Activated CD4-positive, CD25-positive, alpha-beta regulatory T cell (primary cell): ENCODE data around the gene LRRC38.

Experiments used
- DNase-seq, 4 experiments: peaks; one replicate each; lab custom pipeline; 2025; lab: John Stamatoyannopoulos, UW

LRRC38 gene

DNA sequence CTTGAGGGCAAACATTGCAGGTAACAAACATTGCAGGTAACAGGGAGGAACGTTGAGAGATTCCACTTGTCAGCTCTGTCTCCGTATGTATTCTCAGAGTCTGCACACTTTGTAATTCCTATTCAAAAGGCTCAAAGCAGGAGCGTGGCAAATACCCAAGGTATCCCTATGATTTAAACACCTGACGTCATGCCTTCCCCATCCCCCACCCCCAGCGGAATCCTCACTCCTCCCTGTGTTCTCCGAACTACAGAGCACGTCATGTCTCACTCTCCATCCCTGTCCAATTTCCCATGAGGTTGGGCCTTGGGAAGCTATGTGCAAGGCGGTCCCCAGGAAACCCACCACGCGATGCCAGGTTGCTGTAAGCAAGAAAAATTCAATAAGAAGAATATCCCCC is 2.8 kb upstream of the LRRC38 start:
- no peak for DNase-seq

DNA sequence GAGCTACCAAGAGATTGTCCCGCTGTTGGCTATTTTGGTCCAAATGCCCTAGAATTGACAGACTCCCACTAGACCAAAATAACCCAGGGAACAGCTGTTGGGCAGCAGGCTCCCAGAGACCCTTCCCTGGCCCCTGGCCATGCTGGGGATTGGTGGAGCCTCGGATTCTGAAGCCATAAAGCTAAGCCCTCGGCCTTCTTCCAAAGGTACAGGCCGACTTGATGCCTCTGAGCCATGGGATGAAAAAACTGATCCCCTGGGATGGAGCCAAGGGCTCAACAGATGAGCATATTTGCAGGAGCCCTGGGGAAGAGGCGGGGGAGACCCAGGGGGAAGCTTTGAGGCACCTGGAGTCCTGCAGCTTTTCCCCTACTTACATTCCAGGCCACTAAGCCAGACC is 1.0 kb upstream of the LRRC38 start:
- no peak for DNase-seq

- no peak for DNase-seq
These were observed 524 bp downstream of the LRRC38 start for GRCh38 chr1:13513063-13513894.

DNA sequence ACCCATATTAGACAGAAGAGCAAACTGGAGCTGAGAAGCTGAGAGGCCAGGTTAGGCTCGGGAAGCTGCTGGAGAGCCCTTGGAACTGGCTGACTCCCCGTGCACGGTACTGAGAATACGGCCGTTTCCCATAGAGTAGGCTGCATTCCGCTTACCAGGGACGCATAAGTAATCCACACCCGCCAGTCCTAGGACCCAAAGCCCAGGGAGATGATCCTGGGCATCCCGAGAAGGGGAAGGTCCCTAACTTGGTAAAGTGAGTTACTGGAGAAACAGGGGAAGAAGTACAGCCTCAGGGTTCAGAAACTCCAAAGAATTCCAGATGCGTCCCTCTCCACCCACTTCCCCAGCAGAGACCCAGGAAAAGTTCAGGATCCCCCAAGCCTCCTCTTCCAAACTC is 1.3 kb downstream of the LRRC38 start:
- DNase-seq: no peak

- DNase-seq: no peak
These were observed 3.3 kb downstream of the LRRC38 start for GRCh38 chr1:13510499-13510898.

DNA sequence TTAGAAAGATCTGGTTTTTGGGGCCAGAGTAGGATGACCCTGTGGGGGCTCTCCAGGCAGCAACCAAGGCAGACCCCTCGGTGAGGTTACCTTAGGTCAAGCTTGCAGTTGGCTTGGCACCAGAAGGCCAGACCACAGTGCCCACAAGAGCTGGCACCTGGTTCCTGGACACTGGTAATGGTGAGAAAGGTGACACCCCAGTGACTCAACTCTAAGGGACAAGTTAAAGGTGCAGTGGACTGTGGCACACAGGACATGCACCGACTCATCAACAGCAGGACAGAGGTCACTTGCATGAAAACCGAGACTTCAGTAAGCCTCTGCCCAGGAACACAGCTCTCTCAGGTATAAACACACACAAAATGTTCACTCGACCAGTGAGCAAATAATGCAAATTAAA is 6.7 kb downstream of the LRRC38 start:
- no peak for DNase-seq

GRCh38 chr1:13505020-13505419 is 8.8 kb downstream of the LRRC38 start:
- DNase-seq: no peak

- DNase-seq: no peak
These were observed 13.0 kb downstream of the LRRC38 start for GRCh38 chr1:13500806-13501205.

DNA sequence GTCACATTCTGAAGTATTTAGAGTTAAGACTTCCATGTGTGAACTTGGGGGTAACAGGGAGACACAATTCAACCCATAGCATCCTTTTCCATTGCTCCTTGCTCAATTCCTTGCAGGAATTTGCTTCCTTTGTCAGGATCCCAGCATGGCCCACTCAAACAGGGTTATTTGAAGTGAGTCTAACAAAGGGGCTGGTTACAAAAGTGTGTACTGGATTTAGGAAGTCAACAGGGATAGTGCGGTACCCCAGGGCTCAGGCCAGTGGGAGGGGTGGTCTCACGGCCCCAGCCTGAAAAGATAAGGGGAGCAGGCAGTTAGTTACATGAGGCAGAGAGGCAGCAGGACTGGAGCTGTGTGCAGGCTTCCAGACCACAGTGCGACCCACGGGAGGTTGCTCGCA is 14.4 kb downstream of the LRRC38 start:
- no peak for DNase-seq

GRCh38 chr1:13498553-13498952 is 15.2 kb downstream of the LRRC38 start:
- no peak for DNase-seq

DNA sequence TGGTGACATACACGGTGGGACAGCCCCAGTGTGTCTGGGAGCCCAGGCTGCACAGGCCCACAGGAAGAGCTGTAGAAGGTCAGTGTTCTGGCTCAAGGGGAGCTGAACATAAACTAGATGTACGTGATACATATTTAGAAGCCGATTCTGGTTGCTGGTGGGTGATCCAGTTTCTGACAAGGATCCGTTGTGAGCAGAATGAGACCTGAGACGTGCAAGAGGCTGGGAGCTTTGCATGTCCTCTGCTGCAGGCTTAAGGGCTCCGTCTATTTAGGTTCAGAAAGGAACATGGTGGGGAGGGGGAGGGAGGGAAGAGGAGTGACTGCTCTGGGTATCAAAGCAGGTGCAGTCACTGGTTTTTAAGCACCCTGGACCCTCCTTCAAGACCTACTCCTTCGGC is 18.6 kb downstream of the LRRC38 start:
- DNase-seq: no peak

GRCh38 chr1:13494712-13495111 is 19.1 kb downstream of the LRRC38 start:
- DNase-seq: no peak

DNA sequence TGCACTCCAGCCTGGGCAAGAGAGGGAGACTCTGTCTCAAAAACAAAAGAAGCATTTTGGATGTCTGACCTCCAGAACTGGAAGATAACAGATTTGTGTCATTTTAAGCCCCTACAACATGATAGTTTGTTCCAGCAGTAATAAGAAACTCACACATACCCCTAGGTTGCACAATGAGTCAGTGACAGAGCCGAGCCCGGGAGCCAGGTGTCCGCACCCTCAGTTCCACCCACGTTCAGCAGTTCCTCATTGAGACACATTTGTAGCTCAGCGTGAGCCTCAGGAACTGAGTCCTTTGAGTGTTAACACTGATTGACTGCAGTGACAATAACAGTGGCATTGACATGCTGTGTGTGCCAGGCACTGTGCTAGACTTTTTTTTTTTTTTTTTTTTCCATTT is 19.8 kb downstream of the LRRC38 start:
- no peak for DNase-seq

GRCh38 chr1:13492711-13493110 is 21.1 kb downstream of the LRRC38 start:
- DNase-seq: no peak

DNA sequence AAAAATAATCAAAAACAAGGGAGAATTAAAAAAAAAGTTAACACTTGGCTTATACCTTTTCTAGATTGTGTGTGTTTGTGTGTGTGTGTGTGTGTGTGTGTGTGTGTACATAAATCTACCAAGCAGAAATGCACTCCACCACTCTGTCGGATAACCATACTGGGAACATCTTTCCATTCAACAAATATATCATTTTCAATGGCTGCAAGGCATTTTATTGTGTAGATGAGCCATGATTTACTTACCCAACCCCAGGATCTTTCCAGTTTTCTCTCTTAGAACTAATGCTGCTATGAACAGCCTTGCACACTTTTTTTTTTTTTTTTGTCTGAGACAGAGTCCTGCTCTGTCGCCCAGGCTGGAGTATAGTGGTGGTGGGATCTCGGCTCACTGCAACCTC is 25.8 kb downstream of the LRRC38 start:
- no peak for DNase-seq

DNA sequence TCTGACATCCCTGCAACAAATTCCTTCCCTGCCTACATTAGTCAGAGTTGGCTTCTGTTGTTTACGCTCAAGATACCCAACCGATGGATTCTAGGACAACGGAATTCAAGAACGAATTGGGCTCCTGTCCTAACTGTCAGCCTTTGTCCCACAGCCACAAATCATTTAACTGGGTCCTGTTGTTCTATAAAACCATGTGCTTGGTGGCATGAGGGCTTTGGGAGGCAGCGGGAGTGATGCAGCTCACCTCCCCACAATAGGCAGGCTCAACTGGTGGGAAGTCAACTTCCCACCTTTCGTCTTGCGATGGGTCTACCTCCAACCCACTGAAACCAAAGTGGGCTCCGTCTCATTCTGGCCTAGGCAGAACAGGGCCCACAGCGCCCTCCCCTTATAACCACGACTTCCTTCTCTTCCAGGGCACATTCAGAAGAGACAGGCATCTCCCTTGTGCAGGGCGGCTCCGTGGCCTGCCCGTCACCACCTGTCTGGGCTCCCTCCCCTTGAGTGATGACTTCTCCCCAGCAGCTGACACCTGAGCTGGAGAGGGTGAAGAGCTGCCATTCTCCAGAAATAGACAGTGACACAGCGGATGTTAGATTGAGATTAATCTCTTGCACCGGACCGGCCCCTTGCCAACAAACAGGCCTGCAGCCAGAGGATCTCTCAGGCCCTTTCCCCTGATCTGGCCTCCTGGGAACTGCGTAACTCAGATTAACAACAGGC is 26.5 kb downstream of the LRRC38 start:
- no peak for DNase-seq

- DNase-seq: no peak
These were observed 29.9 kb downstream of the LRRC38 start for GRCh38 chr1:13483946-13484345.

DNA sequence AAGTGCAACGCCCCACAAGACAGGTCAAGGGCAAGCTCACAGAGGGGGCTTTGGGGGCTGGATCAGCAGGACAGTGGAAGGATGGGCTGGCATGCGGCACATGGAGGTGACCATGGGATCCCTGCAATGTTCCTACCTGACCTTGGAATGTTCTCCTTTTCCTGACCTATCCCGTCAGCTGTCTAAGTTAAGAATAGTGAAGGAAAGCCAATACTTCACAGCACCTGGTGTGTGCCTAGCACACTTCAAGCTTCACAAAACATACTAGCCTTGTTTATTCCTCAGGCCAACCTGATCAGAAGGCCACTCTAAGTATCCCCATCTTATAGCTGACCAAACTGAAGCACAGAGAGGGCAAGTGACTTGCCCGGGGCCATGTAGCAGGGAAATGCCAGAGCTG is 31.2 kb downstream of the LRRC38 start:
- no peak for DNase-seq

- DNase-seq: no peak
These were observed 34.5 kb downstream of the LRRC38 start for GRCh38 chr1:13479171-13479856.

DNA sequence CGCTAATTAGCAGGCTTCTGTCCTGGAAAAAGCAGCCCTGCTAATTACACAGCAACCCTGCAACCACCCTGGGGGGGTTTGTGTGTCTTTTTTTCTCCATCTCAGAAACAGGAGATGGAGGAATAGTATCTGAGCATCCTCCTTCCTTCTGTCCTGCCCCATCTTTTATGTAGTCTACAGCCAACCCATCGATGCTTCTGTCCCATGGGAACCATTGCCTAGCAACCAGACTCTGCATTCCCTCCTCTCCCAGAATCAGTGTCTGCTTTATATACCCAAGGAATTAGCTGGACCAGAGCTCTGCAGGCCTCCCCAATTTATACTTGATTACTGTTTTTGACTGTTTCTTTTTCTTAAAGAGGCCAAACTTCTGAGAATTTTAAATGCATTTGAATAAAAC is 35.1 kb downstream of the LRRC38 start:
- no peak for DNase-seq

- no peak for DNase-seq
These were observed 44.5 kb downstream of the LRRC38 start for GRCh38 chr1:13469343-13469742.

DNA sequence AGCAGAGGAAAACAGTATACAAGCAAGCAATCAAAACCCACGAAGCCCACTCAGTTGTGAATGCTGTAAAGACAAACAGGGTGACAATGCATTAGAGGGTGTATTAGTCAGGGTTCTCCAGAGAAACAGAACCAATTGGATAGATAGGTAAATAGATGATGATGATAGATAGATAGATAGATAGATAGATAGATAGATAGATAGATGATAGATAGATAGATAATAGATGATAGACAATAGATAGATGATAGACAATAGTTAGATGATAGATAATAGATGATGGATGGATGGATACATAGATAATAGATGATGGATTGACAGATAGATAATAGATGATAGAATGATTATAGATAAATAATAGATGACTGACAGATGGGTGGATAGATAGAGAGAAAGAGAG is 48.3 kb downstream of the LRRC38 start:
- no peak for DNase-seq

DNA sequence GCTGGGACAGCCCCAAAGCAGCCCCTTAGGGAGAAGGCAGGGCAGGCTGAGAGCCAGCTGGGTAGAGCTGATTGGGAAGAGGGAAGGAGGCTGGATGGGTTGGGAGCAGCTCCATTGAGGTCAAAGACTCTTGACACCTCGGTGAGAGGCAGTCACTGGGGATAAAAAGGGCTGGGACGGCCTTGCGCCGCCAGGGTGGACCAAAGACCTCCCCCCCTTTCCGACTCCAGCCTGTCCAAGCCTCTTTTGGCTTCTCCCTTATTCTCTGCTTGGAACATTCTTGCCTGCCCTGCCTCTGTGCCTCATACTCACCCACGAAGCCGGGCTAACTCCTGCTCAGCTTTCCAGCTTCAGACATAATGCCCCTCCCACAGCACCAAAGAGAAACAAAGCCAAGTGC is 51.1 kb downstream of the LRRC38 start:
- DNase-seq: no peak
